ENCODE measurements around the gene SCN5A.

- TF ChIP-seq, protein P1, sequence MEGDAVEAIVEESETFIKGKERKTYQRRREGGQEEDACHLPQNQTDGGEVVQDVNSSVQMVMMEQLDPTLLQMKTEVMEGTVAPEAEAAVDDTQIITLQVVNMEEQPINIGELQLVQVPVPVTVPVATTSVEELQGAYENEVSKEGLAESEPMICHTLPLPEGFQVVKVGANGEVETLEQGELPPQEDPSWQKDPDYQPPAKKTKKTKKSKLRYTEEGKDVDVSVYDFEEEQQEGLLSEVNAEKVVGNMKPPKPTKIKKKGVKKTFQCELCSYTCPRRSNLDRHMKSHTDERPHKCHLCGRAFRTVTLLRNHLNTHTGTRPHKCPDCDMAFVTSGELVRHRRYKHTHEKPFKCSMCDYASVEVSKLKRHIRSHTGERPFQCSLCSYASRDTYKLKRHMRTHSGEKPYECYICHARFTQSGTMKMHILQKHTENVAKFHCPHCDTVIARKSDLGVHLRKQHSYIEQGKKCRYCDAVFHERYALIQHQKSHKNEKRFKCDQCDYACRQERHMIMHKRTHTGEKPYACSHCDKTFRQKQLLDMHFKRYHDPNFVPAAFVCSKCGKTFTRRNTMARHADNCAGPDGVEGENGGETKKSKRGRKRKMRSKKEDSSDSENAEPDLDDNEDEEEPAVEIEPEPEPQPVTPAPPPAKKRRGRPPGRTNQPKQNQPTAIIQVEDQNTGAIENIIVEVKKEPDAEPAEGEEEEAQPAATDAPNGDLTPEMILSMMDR (IDR thresholded peaks at IDR 0.05; ENCODE audit: insufficient read depth, low read depth, low read length) = no peak
- no peak for TF ChIP-seq EZH2 (IDR thresholded peaks at IDR 0.05; ENCODE audit: insufficient read depth, low read length)
These were observed 46.5 kb upstream of the SCN5A start for GRCh38 chr3:38696034-38696433.
